Mucosa of descending colon (tissue), 3 donors: ENCODE measurements around the gene RGS11. TPM values are rescaled to one million over a fixed set of nuclear protein-coding genes. Genes with fewer than 3 reads are reported as not detected.

ENCODE experiments used
- ATAC-seq: fragments of 200-7000 bp; cut with Tn5 transposase; one replicate; pipeline ENCODE4 v1.9.1; 2020; ENCODE audit warnings: mild to moderate bottlenecking, moderate library complexity
- DNase-seq, 3 donors: peaks; one replicate each; pipeline ENCODE4 v3.0.0-alpha.2; 2020
- H3K36me3 ChIP-seq: fragments of 200-600 bp; one replicate; pipeline ENCODE4 v1.8.0; 2021; ENCODE audit warnings: low read depth, mild to moderate bottlenecking
- H3K4me1 ChIP-seq: fragments of 200-600 bp; one replicate; pipeline ENCODE4 v1.8.0; 2021; ENCODE audit warnings: low read depth, mild to moderate bottlenecking
- H3K4me3 ChIP-seq: fragments of 200-600 bp; one replicate; pipeline ENCODE4 v1.8.0; 2021; ENCODE audit warnings: mild to moderate bottlenecking
- H3K9me3 ChIP-seq: fragments of 200-600 bp; one replicate; pipeline ENCODE4 v1.8.0; 2021; ENCODE audit warnings: mild to moderate bottlenecking
- intact Hi-C, 2 donors: fragments of 100-400 bp; cut with DNase I in 1 of 2; cut with micrococcal nuclease in 1 of 2; formaldehyde crosslinking; loops; one replicate each; pipeline versions ENCODE4 v1.11.0 to v1.11.1; 2022; cut with DNase I, micrococcal nuclease
- total RNA-seq, 3 donors: library from RNA; stranded (reverse); fragmentation: NEBNext Ultra II Directional in 2 of 3; extraction: Animal tissue kit (Norgen Biotek cat#: 25700) in 2 of 3; gene quantifications; one replicate each; pipeline versions ENCODE4 v1.2.1 to v1.2.4, GENCODE V29; 2021 to 2023
- TF ChIP-seq, protein P1 (sequence below): fragments of 200-600 bp; IDR thresholded peaks from one replicate; pipeline ENCODE4 v1.8.0; 2022; ENCODE audit warnings: antibody characterized with exemption, mild to moderate bottlenecking
- donor health status: DM: no; HTN: no; CAD: no; lungs with moderate emphysema.
- donor health status: DM: no; HTN: no; CAD: no.
- donor health status: DM: no; HTN: yes; CAD: no.

RGS11 gene
- total RNA-seq, 3 donors from 2014 or later: 2.6 to 10.0 (median 8.1) TPM

DNA sequence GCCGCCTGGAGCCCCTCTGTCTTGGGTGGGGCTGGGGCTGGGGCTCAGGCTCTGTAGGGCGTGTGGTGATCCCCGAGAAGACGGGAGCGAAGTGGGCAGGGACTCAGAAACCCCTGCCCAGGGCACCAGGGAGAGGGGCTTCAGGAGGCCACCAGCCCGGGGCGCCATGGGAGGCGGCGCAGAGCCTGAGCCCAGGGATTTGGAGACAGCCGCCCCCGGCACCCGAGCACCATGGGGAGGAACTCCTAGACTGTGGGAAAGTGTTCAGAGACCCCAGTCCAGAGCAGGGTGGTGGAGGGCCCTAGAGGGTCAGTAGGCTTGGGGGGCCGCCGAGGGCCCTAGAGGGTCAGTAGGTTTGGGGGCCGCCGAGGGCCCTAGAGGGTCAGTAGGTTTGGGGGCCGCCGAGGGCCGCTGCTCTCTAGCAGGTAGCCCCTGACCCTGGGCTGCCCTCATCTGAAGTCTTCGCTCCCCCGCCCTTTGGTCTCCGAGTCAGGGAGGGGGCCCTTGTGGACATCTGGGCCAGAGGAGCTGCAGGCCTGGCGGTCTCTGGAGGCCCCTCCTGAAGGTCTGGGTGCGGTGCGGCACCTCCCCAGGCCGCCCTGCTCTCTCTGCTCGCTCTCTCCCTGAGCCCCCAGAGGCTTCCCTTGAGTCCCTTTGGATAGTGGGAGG is 5.4 kb upstream of the RGS11 start:
- ATAC-seq (no peak), DNase-seq (peak in 1 of 3 donors; percentile 37)
- Histone ChIP-seq H3K4me3 (no peak overlapping the region), H3K9me3 (no peaks in the 10 kb centered on the region), H3K4me1 (peaks cover 17% of the 10 kb centered on the region), H3K36me3 (no peaks in the 10 kb centered on the region)
- TF ChIP-seq, protein P1, sequence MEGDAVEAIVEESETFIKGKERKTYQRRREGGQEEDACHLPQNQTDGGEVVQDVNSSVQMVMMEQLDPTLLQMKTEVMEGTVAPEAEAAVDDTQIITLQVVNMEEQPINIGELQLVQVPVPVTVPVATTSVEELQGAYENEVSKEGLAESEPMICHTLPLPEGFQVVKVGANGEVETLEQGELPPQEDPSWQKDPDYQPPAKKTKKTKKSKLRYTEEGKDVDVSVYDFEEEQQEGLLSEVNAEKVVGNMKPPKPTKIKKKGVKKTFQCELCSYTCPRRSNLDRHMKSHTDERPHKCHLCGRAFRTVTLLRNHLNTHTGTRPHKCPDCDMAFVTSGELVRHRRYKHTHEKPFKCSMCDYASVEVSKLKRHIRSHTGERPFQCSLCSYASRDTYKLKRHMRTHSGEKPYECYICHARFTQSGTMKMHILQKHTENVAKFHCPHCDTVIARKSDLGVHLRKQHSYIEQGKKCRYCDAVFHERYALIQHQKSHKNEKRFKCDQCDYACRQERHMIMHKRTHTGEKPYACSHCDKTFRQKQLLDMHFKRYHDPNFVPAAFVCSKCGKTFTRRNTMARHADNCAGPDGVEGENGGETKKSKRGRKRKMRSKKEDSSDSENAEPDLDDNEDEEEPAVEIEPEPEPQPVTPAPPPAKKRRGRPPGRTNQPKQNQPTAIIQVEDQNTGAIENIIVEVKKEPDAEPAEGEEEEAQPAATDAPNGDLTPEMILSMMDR: no peak
- intact Hi-C loops: no loop called here

DNA sequence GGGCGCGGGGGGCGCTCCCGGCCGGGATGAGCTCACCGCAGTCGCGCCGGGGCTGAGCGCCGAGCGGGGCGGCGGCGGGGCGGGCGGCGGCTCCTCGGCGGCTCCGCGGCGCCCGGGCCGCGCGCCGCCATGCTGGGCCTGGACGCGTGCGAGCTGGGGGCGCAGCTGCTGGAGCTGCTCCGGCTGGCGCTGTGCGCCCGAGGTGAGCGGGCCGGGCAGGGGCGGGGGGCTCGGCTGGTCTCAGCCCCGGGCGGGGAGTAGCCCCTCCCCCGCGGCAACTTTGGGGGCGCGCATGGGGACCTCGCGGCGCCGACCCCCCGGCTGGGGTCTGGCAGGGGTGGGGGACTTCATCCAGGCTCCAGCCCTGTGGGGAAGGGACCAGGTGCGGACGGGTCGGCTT is 4.8 kb upstream of the RGS11 start, which contains the start of gene ARHGDIG:
Gene ARHGDIG (plus strand): TSS at position 40 of the 400 bp plus-strand sequence. CDS start 90 bp downstream, at position 130.
- ATAC-seq: no peak

DNA sequence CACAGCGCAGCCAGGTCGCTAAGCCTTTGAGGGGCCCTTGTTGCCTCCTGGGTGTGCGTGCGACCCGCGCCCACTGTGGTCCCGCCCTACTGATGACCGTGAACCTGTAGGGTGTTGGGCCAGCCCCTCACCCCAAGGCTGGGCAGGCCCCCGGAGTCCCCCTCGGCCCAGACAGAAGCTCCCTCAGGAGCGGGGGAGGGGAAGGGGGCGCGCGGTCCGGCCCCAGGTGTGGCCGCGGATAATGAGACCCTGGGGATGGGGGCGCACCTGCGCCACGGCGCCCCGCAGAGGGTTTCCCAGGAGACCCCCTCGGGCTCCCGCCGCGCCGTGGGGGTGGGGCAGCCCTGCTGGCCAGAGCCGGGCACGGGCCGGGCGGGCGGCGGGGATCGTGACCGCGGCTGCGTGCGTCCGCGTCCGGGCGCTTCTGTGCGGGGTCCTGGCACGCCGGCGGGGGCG is 4.3 kb upstream of the RGS11 start:
- intact Hi-C loops: no loop called here
- Histone ChIP-seq H3K4me3 (no peak overlapping the region), H3K9me3 (no peaks in the 10 kb centered on the region), H3K36me3 (no peaks in the 10 kb centered on the region), H3K4me1 (peaks cover 20% of the 10 kb centered on the region)
- TF ChIP-seq, protein P1: no peak
- DNase-seq: peak in 1 of 3 donors; percentile 44
- ATAC-seq: no peak

More for the DNA sequence above, 4.8 kb upstream of the RGS11 start, which contains the start of gene ARHGDIG:
- peaks cover 17% of the 10 kb centered on the region for H3K4me1 ChIP-seq
- H3K36me3 ChIP-seq: no peaks in the 10 kb centered on the region
- peak in 1 of 3 donors; percentile 38 for DNase-seq
- intact Hi-C loops: no loop called here
- H3K9me3 ChIP-seq: no peaks in the 10 kb centered on the region
- H3K4me3 ChIP-seq: no peak within 1 kb of the TSS
- TF ChIP-seq, protein P1: no peak

DNA sequence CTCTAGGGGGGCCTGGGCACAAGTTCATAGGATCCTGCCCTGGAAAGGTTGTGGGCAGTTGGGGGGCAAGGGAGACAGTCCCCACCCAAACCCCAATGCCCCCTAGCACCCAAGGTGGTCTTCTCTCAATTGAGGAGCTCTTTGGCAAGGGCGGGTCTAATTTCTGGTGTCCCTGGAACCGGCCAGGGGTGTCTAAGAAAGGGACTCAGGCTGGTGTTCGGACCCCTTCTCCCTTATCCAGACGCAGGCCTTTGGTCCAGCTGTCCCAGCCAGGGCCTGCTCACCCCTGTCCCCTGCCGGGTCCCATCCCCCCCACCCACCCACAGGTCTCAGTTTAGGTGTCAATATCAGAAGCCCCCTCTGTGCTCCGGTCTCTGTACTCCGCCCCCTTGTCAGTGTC is 3.8 kb upstream of the RGS11 start:
- ATAC-seq (no peak), DNase-seq (no peak)
- H3K4me3 ChIP-seq: no peak overlapping the region
- intact Hi-C loops: no loop called here
- no peaks in the 10 kb centered on the region for H3K9me3 ChIP-seq
- TF ChIP-seq, protein P1: no peak
- H3K4me1 ChIP-seq: peaks cover 23% of the 10 kb centered on the region
- H3K36me3 ChIP-seq: no peaks in the 10 kb centered on the region

DNA sequence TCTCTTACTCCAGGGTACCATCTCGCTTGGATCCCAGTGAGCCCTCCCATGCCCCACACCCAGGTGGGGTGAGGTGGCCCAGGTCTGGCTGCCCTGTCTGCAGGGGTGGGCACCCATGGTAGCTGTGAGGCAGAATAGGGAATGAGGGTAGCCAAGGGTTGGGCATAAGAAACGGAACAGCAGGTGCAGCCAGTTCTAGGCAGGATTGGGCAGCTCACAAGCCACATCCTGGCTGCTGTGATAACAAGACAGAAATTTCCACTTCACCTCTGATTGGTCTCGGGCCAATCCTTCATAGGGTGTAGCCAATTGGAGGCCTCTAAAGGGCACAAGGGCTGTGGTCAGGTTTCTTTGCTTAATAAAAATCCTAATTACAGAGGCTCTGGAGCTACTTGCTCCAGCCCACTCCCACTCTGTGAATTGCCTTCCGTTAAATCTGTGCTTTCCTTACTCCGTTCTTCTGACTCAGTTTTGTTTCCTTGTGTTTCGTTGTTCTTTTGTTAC is 3.2 kb upstream of the RGS11 start:
- DNase-seq: no peak
- Histone ChIP-seq H3K4me1 (peaks cover 23% of the 10 kb centered on the region), H3K9me3 (no peaks in the 10 kb centered on the region), H3K4me3 (no peak overlapping the region), H3K36me3 (no peaks in the 10 kb centered on the region)
- peak; percentile 58 for ATAC-seq
- TF ChIP-seq, protein P1: no peak
- intact Hi-C loops: no loop called here
